Measurements from ENCODE around the gene TMEM74B.
A peak's percentile ranks its signal among the peaks of the same experiment; 100 is the strongest.
"Not testable (repeated sequence)": the region's sequence is repeated elsewhere in the genome, so short reads cannot be mapped to it uniquely, and the experiment has no call there.

TMEM74B gene

GRCh38 chr20:1178623-1179022, 6.2 kb downstream of the TMEM74B start:
- DNase-seq (ENCODE audit: low spot score) = no peak

- DNase-seq (ENCODE audit: low spot score) = no peak
Observed at GRCh38 chr20:1178103-1178502, 6.7 kb downstream of the TMEM74B start.

- no peak for DNase-seq (ENCODE audit: low spot score)
Observed at GRCh38 chr20:1177680-1178079, 7.1 kb downstream of the TMEM74B start.

- no peak for DNase-seq (ENCODE audit: low spot score)
Observed at GRCh38 chr20:1174787-1175186, 10.0 kb downstream of the TMEM74B start.

GRCh38 chr20:1173698-1174097, 11.1 kb downstream of the TMEM74B start:
- DNase-seq (ENCODE audit: low spot score) = no peak

- peak; percentile 4 for DNase-seq (ENCODE audit: low spot score)
Observed at GRCh38 chr20:1171461-1172093, 13.2 kb downstream of the TMEM74B start.

- DNase-seq (ENCODE audit: low spot score) = no peak
Observed at GRCh38 chr20:1169224-1169623, 15.6 kb downstream of the TMEM74B start.

- no peak for DNase-seq (ENCODE audit: low spot score)
Observed at GRCh38 chr20:1166948-1167720, 17.6 kb downstream of the TMEM74B start.

GRCh38 chr20:1165941-1166340, 18.8 kb downstream of the TMEM74B start:
- no peak for DNase-seq (ENCODE audit: low spot score)

GRCh38 chr20:1165521-1165920, 19.3 kb downstream of the TMEM74B start:
- no peak for DNase-seq (ENCODE audit: low spot score)

GRCh38 chr20:1164871-1165270, 19.9 kb downstream of the TMEM74B start:
- DNase-seq (ENCODE audit: low spot score) = no peak

- no peak for DNase-seq (ENCODE audit: low spot score)
Observed at GRCh38 chr20:1163653-1164052, 21.1 kb downstream of the TMEM74B start.

- no peak for DNase-seq (ENCODE audit: low spot score)
Observed at GRCh38 chr20:1163105-1163504, 21.7 kb downstream of the TMEM74B start.

- DNase-seq (ENCODE audit: low spot score) = no peak
Observed at GRCh38 chr20:1160991-1161390, 23.8 kb downstream of the TMEM74B start.

GRCh38 chr20:1160496-1160895, 24.3 kb downstream of the TMEM74B start:
- DNase-seq (ENCODE audit: low spot score) = no peak

- no peak for DNase-seq (ENCODE audit: low spot score)
Observed at GRCh38 chr20:1155342-1155741, 29.4 kb downstream of the TMEM74B start.

- DNase-seq (ENCODE audit: low spot score) = no peak
Observed at GRCh38 chr20:1154691-1155090, 30.1 kb downstream of the TMEM74B start.

GRCh38 chr20:1154226-1154625, 30.6 kb downstream of the TMEM74B start:
- DNase-seq (ENCODE audit: low spot score) = no peak

GRCh38 chr20:1150968-1151367, 33.8 kb downstream of the TMEM74B start:
- DNase-seq (ENCODE audit: low spot score) = no peak

- DNase-seq (ENCODE audit: low spot score) = no peak
Observed at GRCh38 chr20:1150218-1150617, 34.6 kb downstream of the TMEM74B start.

- DNase-seq (ENCODE audit: low spot score) = not testable (repeated sequence)
Observed at GRCh38 chr20:1149812-1150211, 35.0 kb downstream of the TMEM74B start.

- DNase-seq (ENCODE audit: low spot score) = no peak
Observed at GRCh38 chr20:1146957-1147356, 37.8 kb downstream of the TMEM74B start.

GRCh38 chr20:1144401-1145172, 40.2 kb downstream of the TMEM74B start:
- no peak for DNase-seq (ENCODE audit: low spot score)

All from CD4-positive, alpha-beta T cell treated with Interleukin-2 at 100 ng/mL for 4 hours (primary cell).